HL-60 (cell line): ENCODE data around the gene SRPK2.

Source experiments
- CTCF ChIP-seq: IDR thresholded peaks from one replicate; pipeline ENCODE4 v1.5.1; 2011; ENCODE audit warnings: low read length, control low read depth, inconsistent platforms; ENCODE audit not compliant: insufficient read depth
- GABPA ChIP-seq: IDR thresholded peaks from 2 replicates; pipeline ENCODE4 v1.6.1; 2012; ENCODE audit warnings: low read depth
- POLR2AphosphoS5 ChIP-seq: IDR thresholded peaks from 2 replicates; pipeline ENCODE4 v1.6.1; 2012; ENCODE audit warnings: low read depth

GRCh38 chr7:105161366-105161765 lies 227.4 kb downstream of the SRPK2 start:
- TF ChIP-seq CTCF (no peak), GABPA (no peak), POLR2AphosphoS5 (no peak)
